Measurements from ENCODE around the gene CACFD1. TPM values are rescaled to one million over a fixed set of nuclear protein-coding genes. Genes with fewer than 3 reads are reported as not detected.

Gene CACFD1
- total and polyA plus RNA-seq, 2 experiments from 2014 or later, result 5.8 to 18.2 TPM

GRCh38 chr9:133419005-133419404 is 40.8 kb upstream of the CACFD1 start (continued):
- no peak for TF ChIP-seq ZNF462 (CRISPR knock-in tag; IDR thresholded peaks at IDR 0.05)
- TF ChIP-seq CREB1 (CRISPR knock-in tag; IDR thresholded peaks at IDR 0.05; ENCODE audit: low read depth), result no peak
- TF ChIP-seq ZNF331 (CRISPR knock-in tag; IDR thresholded peaks at IDR 0.05; ENCODE audit: low read depth), result no peak
- no peak for TF ChIP-seq ZNF114 (CRISPR knock-in tag; IDR thresholded peaks at IDR 0.05)
- no peak for TF ChIP-seq CTCF (conservative IDR thresholded peaks at IDR 0.05; ENCODE audit: low read depth in 2 of 2)

- H3K4me3 Mint-ChIP-seq, result no peak overlapping the region; the same call in 2 of the 3 replicates
- H2AFZ ChIP-seq, result no peak overlapping the region
- DNase-seq (ENCODE audit: low spot score), result peak; percentile 62
- no peak for TF ChIP-seq STAT1 (IDR thresholded peaks at IDR 0.05; ENCODE audit: unreplicated experiment)
- no peak for TF ChIP-seq CREB1 (CRISPR knock-in tag; IDR thresholded peaks at IDR 0.05; ENCODE audit: low read depth)
- no peak for TF ChIP-seq ZNF462 (CRISPR knock-in tag; IDR thresholded peaks at IDR 0.05)
Observed at GRCh38 chr9:133420392-133420827, 39.4 kb upstream of the CACFD1 start.

More at GRCh38 chr9:133420392-133420827, 39.4 kb upstream of the CACFD1 start:
- Histone ChIP-seq H3K4me2 (no peak overlapping the region), H3K36me3 (ENCODE audit: insufficient read depth) (no peaks in the 10 kb centered on the region), H3F3A (replicated peaks; ENCODE audit: low read depth) (peaks cover 10% of the 10 kb centered on the region), H3K4me1 (ENCODE audit: insufficient read depth) (peaks cover 7% of the 10 kb centered on the region), H3K9me2 (ENCODE audit: insufficient read depth) (no peaks in the 10 kb centered on the region), H3K27me3 (ENCODE audit: insufficient read depth) (no peaks in the 10 kb centered on the region), H3K79me2 (replicated peaks; ENCODE audit: insufficient read depth) (peaks cover 22% of the 10 kb centered on the region), H4K20me1 (replicated peaks; ENCODE audit: insufficient read depth) (peaks cover 5% of the 10 kb centered on the region; the same call in 1 of the 2 replicates), H3K27ac (ENCODE audit: low read depth) (0 out of 2 replicates have a peak overlapping the region, but pooled peaks have one; percentile 39), H3K4me3 (no peak overlapping the region)
- no peak overlapping the region for H3K27ac Mint-ChIP-seq
- H3K36me3 Mint-ChIP-seq (ENCODE audit: low read depth), result peaks cover 11% of the 10 kb centered on the region
- H3K27me3 Mint-ChIP-seq (ENCODE audit: insufficient read depth, low read depth, poor library complexity), result peaks cover 16% of the 10 kb centered on the region
- ATAC-seq, result no peak
- H3K9me3 Mint-ChIP-seq, result peaks cover 8% of the 10 kb centered on the region; the same call in 1 of the 3 replicates
- H3K4me1 Mint-ChIP-seq, result peaks cover 35% of the 10 kb centered on the region

Measured in GM23338 (cell line).